GM12874 (cell line): ENCODE results near the gene HABP4.

Experiments
- TF ChIP-seq, protein P1 (sequence below): IDR thresholded peaks from 2 replicates; pipeline ENCODE4 v1.5.1; 2011; ENCODE audit warnings: low read depth, mild to moderate bottlenecking, control low read depth, low read length, moderate library complexity; ENCODE audit not compliant: insufficient read depth

HABP4 gene

DNA sequence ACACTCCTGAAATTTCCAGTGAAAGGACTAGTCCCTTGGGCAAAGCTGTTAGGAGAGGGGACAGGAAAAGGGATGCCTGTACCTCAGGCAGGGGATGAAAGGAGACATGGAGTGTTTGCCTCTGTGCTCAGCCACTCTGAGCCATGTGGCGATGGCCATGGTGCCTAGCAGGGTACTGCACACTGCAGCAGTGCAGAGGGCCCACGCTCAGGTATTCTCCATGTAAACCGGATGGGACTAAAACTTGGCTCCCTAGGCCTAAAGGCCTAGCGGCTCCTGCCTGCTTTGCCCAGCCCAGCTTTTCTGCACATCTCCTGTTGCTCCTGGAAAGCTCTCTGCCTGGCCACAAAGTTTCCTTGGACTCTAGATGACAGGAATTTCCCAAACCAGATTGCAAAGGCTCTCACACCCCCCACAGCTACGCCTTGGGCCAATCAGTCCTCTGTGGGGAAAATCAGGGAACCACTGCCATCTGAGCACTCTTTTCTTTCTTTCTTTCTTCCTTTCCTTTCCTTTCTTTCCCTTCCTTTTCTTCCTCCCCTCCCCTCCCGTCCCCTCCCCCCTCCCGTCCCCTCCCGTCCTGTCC is 44.3 kb downstream of the HABP4 start:
- TF ChIP-seq, protein P1, sequence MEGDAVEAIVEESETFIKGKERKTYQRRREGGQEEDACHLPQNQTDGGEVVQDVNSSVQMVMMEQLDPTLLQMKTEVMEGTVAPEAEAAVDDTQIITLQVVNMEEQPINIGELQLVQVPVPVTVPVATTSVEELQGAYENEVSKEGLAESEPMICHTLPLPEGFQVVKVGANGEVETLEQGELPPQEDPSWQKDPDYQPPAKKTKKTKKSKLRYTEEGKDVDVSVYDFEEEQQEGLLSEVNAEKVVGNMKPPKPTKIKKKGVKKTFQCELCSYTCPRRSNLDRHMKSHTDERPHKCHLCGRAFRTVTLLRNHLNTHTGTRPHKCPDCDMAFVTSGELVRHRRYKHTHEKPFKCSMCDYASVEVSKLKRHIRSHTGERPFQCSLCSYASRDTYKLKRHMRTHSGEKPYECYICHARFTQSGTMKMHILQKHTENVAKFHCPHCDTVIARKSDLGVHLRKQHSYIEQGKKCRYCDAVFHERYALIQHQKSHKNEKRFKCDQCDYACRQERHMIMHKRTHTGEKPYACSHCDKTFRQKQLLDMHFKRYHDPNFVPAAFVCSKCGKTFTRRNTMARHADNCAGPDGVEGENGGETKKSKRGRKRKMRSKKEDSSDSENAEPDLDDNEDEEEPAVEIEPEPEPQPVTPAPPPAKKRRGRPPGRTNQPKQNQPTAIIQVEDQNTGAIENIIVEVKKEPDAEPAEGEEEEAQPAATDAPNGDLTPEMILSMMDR: no peak

DNA sequence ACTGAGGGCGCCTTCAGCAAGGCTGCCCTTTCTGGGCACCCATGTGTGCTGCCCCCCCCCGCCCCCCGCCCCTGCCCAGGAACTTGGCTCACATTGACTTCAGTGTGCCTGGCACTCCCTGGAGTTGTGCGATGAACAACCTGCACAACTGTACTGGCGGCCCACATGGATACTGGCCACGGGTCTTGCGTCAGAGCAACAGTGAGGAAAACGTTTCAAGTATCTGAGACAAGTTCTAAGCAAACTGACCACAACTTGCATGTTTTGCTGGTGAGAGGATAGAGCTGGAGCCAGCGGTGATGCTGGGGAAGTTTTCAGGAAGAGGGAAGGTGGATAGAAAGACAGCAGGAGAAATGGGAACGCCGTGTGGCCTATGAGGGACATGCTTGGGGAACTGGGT is 45.4 kb downstream of the HABP4 start:
- TF ChIP-seq, protein P1: no peak

DNA sequence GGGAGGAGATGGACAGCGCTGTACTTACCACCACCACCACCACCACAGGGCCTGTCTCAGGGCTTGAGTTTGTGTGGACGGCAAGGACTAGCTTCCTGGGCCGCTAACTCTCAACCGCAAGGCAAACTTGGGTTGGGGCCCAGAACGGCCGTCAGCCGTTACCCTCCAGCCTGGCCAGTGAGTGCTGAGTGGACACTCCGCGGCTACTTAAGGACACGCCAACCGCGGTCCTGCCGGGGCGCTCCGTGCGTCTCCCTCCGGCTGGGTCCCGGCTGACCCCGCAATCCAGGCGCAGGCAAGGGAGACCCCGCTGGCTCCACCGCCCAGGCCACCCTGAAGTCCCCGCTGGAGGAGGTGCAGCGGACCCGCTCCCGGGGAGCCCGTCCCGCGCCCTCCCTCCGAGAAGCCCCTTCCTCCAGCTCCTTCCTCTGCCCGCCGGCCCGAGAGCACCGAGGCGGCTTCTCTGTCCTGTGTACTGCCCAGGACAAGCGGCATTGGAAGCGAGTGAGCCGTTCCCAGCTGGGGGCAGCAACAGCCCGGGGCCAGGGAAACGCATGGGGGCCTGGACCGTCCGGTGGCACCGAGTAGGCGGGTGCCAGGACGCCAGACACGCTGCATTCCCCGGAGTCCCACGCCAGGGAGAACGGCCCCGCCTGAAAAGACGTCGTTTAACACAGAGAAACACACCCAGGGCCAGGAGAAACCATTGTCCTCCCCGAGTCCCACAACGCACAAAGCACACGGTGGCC is 46.6 kb downstream of the HABP4 start:
- TF ChIP-seq, protein P1: no peak

DNA sequence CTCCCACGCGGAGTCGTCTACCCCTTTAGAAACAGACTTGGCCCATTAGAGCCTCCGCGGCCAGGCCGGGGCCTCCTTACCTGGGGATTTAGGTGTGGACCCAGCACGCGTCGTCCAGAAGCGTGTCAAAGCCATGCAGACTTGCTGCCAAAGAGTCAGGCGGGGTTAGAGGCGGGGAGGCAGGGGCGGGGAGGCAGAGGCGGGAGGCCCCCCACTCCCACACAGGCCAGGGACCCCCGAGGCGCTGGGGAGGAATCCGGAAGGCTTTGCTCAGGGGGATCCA is 47.1 kb downstream of the HABP4 start:
- TF ChIP-seq, protein P1: no peak

DNA sequence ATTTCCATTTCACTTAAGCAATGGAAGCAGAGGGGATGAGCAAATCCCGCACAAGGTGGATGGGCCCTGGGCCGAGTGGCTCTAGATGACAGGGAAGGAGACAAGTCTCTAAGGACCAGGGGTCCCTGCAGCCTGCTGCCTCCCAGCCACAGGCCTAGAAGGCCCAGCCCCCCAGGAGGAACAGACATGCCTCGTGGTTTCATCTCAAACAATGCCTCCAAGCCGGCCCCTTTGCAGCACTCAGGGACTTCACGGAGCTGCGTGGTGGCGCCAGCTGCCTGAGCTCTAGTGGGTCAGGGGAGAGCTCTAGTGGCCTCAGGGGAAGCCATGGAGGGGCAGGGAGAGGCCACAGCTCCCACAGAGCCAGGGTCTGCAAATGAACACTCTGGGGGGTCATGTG is 48.8 kb downstream of the HABP4 start:
- TF ChIP-seq, protein P1: no peak

DNA sequence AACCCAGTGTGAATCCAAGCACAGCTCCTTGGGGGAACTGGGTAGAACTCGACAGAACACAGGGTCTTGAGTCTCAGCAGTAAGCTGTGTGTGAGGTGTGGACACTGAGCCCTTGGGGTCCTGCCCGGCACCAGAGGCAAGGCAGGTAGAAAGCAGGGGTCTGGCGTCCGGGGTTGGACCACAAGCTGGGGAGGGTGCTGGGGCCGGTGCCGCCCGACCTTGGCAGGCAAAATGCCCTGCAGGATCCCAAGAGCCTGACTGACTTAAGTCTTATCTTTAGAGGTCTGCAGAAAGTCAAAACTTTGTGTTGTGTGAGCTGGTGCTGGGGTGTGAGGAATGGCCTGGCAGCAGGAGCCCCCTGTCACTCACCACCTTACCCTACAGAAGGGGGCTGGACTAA is 49.3 kb downstream of the HABP4 start:
- TF ChIP-seq, protein P1: no peak

DNA sequence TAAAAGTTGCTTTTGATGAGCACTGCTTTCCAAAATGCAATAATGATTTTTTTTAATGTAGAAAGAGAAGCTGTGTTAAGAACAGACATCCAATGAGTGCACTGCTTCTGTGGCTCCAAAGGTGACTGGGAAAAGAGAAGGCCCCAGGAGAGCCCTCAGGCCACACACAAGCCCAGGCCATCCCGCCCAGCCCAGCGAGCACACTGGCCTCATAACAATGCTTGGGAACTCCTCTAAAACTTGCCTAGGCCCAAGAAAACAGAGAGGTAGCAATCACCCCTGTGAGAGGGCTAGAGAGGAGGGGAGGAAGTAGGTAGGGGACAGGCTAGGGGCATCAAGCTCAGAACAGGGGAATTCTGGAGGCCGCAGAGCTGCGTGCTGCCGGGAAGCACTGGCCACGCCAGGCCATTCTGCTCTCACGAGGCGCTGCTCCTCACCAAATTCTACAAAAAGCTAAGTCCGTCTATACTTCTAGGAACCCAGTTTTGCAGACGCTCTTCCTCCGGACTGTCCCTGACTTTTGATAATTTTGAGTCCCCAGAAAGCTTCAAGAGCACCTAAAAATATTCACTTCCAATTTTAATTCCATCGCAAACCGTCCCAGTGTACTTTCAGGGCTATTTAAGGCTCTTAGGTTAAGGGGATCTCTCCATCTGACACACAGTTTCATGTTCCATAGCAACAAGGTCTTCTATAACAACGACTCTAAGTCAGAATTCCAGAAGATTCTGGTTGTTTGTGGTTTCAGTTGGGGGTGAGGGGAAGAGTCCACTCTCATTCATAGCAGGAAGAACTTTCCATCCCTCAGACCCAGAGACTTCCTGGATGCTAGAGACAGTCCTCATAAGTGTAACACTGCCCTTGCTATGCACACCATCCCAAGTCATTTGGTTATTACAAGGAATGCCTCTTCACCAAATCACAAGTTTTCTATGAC is 51.0 kb downstream of the HABP4 start:
- TF ChIP-seq, protein P1: no peak
